ENCODE data around the gene MRE11.
"Not testable (repeated sequence)": the region's sequence is repeated elsewhere in the genome, so short reads cannot be mapped to it uniquely, and the experiment has no call there.

The MRE11 gene

GRCh38 chr11:94493281-94494125, at the start of gene MRE11, which contains the start of gene ANKRD49:
MRE11 (minus strand) TSS chr11:94493844; CDS start chr11:94492801, 1,043 bp downstream.
ANKRD49 (plus strand) TSS chr11:94493984; CDS start chr11:94496694, 2,710 bp downstream.
- DNase-seq, result peak; percentile 96

GRCh38 chr11:94539420-94539819, 45.8 kb upstream of the MRE11 start:
- DNase-seq, result no peak

DNA sequence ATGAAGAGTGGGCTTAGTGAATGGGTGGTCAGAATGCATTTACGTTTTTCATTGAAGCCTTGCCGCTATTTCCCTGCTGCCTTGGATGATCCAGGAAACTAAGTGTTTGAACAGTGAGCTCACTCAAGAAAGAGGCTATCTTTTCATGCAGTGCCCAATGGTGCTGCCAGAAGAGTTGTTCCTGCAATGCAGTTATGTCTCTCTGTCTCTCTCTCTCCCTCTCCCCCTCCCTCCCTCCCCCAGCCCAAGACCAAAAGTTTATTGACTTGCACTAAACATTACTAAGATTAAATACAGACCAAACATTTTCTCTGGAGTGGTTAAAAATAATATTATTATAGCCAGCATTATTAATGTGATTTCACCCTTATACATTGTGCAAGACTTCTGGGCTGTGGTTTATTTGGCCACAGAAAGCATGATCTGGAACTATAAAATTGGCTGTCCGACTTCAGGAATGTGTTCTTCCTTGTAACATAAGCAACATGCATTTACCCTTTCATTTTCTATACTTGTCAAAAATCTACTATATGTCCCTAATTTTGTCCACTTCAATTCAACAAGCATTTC, 43.5 kb upstream of the MRE11 start:
- no peak for DNase-seq

- no peak for DNase-seq
Measured at GRCh38 chr11:94536386-94536785, 42.7 kb upstream of the MRE11 start.

DNA sequence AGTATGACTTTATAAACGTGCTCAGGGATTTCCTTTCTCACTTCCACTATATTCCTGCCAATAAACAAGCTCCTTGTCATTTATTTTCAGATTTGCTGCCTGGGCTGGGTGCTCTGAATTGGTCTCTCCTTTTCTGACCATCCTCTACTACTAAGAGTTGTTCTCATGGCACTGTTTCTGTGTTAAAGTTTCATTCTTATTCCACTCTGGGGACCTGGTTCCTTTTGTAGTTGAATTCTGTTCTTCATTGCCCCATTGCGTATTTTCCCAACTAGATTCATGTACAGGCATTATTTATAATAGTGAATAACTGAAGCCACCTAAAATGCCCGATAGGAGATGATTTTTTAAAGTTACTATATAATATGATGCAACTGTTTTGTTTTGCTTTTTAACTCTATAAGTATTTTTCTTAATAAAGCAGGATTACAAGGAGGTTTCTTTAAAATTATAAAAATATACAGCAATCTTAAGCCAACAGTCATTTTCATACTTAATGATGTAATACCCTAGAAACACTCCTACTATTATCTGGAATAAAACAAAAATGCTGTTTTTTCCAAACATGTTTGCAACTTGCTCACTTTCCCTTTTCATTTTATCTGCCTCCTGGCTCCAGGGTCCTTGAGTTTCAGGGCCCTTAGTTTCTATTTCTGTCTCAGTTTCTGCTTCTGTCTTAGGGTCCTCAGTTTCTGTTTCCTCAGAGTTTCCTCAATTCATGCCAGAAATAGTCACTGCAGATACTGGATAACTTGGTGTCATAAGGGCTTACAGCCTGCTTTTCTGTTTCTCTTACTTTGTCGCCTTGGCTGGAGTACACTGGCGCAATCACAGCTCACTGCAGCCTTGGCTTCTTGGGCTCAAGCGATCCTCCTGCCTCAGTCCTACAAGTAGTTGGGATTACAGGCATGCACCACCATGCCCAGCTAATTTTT, 40.3 kb upstream of the MRE11 start:
- DNase-seq, result no peak

DNA sequence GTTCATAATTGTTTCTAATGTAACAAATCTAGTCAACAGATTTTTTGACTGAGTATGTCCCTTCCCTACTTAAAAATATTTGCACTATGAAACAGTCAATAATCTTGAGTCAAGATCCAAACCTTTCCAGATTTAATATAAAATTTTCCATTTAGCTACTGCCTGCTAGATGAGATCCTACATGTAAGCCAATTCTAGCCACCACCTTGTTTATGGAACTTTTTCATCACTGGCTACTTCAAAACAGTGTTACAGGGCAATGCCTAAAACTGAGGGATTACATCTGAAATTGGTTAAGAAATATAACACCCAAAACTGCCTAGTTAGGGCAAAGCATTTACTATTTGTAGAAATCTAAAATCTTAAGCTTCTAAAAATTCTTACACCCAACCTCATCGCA, 39.6 kb upstream of the MRE11 start:
- no peak for DNase-seq

- no peak for DNase-seq
Measured at GRCh38 chr11:94532211-94532610, 38.6 kb upstream of the MRE11 start.

- no peak for DNase-seq
Measured at GRCh38 chr11:94528551-94528950, 34.9 kb upstream of the MRE11 start.

DNA sequence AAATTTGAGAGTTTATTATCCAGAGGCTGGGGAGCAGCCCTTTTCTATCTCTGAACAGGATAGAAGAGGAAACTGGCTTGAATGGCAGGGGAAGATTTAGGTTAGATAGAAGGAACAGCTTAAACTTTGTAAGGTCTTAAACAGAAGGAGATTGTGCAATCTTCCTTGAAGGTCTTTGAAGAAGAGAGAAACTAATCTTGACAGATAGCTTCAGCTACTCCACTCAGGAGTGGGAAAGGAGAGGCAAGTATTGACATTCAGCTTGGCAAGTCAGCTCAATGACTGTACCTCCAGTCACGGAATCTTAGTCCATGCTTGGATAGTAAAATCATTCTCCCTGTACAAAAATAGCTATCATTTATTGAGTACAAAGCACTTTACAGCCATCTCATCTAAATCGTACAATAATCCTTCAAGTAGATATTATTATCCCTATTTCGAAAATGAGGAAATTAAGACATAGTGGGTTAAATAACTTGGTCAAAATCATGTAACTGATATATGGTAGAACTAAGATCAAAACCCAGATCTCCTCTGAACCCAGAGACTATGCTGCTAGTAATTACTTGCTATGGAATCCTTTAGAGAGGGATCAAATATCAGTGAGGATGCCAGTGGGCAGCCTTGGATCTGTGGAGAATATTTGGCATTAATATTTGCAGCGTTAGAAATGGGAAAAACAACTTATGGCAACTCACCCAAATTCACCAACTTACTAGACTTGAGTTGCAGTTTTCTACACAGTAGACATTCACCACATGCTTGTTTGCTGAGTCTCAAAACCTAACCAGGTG, 33.2 kb upstream of the MRE11 start:
- DNase-seq, result no peak

DNA sequence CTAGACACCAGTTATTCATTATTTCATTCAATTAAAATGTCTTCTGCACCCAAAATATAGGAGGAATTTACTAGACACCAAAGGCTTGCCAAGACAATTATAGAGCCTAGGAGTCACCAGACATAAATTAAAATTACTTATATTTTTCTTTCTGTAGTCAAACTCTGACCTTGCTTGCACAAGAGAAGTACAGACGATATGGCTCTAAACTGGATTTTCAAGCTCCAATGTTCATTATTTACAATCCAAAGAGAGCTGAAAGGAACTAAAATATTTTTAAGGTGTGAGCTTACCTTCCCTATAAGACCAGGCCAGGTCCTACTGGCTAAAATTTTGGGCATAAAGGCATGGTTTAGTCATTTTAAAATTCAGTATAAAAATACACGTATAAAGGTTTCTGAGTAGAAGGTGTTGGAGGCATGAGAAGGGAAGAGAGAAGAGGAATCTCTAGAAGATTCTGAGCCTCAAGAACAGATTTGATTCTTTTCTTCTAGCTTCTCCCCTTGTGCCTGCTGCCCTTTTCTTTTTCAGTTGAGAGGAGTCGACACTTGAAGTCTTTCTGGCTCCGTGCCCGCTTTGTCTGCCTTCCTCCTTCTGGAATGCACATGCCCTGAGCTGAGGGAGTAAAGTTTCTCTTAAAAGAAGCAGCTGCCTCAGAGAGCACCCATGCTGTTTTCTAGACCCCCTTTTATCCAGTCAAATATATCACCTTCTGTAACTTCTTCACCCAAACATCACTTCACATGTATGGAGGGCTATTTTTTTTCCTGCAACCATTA, 32.1 kb upstream of the MRE11 start:
- no peak for DNase-seq

- DNase-seq, result no peak
Measured at GRCh38 chr11:94524341-94524740, 30.7 kb upstream of the MRE11 start.

DNA sequence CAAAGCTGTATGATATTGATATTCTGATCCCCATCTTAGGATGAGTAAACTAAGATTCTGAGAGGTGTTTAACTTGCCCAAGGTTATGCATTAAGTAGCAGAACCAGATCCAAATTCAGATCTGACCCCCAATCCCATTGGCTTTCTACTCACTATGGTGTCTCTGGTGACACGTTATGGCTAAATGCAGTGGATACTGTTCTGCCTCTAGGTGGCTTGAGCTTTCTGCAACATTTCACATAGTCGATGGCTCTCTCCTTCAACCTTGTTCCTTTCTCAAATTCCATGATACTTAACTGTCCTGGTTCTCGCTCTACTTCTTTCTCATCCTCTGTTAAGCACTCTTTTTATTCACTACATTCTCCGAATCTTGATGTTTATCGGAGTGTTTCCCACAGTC, 28.0 kb upstream of the MRE11 start:
- no peak for DNase-seq

GRCh38 chr11:94519478-94520084, 25.9 kb upstream of the MRE11 start:
- DNase-seq, result peak; percentile 33

DNA sequence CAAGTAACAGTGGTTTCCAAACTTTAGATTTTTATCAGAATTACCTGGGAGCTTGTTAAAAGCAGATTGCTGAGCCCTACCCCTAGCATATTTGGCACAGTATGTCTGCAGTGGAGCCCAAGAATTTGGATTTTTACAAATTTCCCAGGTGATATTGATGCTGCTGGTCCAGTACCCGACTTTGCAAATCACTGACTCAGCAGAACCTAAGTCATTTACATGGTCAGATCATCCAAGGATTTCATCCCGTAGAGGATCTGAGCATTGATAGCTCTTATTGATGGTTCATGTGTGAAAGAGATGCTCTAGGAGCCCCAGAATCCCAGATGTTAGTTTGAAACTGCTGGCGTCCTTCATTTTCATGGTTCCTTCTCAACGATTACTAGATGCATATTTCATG, 24.7 kb upstream of the MRE11 start:
- no peak for DNase-seq

DNA sequence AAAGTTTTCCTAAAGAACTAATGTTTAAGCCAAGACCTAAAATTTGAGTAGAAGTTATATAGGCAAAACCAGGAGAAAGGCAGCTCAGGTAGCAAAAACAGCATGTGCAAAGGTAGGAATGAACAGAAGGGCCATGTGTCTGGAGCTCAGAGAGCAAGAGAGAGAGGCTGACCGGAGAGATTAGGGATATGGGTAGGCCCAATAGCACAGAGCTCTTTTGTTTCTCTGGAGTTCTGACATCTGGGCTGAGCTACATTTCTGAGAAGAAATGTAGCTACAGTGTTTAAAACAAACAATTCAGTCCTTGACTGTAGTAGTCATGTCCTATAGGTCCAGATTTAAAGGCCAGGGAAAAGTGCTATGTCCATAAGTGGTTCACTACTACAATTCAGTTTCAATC, 23.1 kb upstream of the MRE11 start:
- DNase-seq, result no peak

DNA sequence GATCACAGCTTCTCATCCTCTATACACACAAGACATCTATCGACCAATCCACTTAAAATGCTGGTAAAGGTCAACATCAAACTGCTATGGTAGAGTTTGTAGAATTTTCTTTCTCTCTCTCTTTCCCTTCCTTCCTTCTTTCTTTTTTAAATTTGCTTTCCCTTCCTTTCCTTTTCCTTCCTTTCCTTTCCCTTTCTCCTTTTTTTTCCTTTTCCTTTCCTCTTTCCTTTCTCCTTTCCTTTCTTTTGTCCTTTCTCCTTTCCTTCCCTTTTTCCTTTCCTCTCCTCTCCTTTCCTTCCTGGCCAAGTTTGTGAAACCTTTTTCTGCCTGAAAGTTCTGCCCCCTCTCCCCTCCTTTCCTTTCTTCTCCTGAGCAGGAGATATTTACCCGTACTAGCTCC, 21.8 kb upstream of the MRE11 start:
- DNase-seq, result no peak

GRCh38 chr11:94513091-94513490, 19.4 kb upstream of the MRE11 start:
- DNase-seq, result peak; percentile 44

- peak; percentile 26 for DNase-seq
Measured at GRCh38 chr11:94511932-94512781, 18.5 kb upstream of the MRE11 start, which contains the start of gene C11orf97. C11orf97 (plus strand) TSS chr11:94512461; CDS start chr11:94512529, 68 bp downstream.

DNA sequence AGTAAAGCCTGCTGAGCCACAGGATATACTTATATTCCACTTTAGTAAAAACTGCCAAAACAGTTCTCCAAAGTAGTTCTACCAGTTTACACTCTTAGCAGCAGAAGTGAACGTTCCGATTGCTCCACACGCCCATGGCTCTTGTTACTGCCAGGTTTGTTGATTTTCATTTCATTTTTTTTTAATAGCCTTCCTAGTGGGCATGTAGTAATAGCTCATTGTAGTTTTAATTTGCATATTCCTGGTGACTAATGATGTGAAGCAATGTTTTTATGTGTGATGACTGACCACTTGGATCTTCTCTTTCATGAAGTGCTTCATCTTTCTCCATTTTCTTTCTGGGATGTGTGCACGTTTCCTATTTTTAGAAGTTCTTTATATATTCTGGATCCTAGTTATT, 13.8 kb upstream of the MRE11 start:
- no peak for DNase-seq

DNA sequence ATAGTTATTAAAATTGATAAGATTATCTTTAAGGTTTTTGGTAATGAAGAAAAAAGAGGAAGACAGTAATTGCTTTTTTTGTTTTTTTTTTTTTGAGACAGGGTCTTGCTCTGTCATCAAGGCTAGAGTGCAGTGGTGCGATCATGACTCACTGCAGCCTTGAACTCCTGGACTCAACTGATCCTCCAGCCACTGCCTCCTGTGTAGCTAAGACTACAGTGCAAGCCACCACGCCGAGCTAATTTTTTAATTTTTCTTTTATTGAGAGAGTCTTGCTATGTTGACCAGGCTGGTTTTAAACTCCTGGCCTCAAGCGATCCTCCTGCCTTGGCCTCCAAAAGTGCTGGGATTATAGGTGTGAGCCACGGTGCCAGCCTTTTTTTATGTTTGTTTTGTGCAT, 12.9 kb upstream of the MRE11 start:
- not testable (repeated sequence) for DNase-seq

All from NCI-H510A treated with DMSO at 0.1 percent for 48 hours (cell line).